Bronchial epithelial cell (primary cell): ENCODE measurements around the gene HOXD10. TPM values are rescaled to one million over a fixed set of nuclear protein-coding genes. Genes with fewer than 3 reads are reported as not detected.

Experiments
- DNase-seq: peaks from one replicate; pipeline ENCODE4 v3.0.0-alpha.2; 2010; ENCODE audit warnings: low read depth
- FAIRE-seq: peaks from 2 replicates; lab custom pipeline; 2011; peaks lifted over from hg19 to GRCh38; lab: Jason Lieb, UNC
- H3K27me3 ChIP-seq: 2 replicates; pipeline ENCODE4 v1.5.1; 2011; ENCODE audit warnings: low read length; ENCODE audit not compliant: control insufficient read depth, insufficient read depth
- H3K36me3 ChIP-seq: 2 replicates; pipeline ENCODE4 v1.5.1; 2011; ENCODE audit warnings: low read length; ENCODE audit not compliant: control insufficient read depth, insufficient read depth
- H3K4me3 ChIP-seq: 2 replicates; pipeline ENCODE4 v1.5.1; 2011; ENCODE audit warnings: mild to moderate bottlenecking, low read depth, low read length, control low read depth
- total RNA-seq: library from RNA; depleted of rRNA; stranded (reverse); fragments of >200 nt; gene quantifications from 2 replicates; pipeline ENCODE4 v1.2.1, GENCODE V29; 2014
- TF ChIP-seq, protein P1 (sequence below): IDR thresholded peaks from 2 replicates; pipeline ENCODE4 v1.5.1; 2011; ENCODE audit warnings: mild to moderate bottlenecking, moderate library complexity, low read length, control low read depth, inconsistent platforms; ENCODE audit not compliant: insufficient read depth, severe bottlenecking

The HOXD10 gene
- total RNA-seq, 1 donor from 2014 or later = not detected

- peaks cover 65% of the 10 kb centered on the region for H3K27me3 ChIP-seq
Measured at GRCh38 chr2:176134035-176134434, 17.5 kb downstream of the HOXD10 start.

DNA sequence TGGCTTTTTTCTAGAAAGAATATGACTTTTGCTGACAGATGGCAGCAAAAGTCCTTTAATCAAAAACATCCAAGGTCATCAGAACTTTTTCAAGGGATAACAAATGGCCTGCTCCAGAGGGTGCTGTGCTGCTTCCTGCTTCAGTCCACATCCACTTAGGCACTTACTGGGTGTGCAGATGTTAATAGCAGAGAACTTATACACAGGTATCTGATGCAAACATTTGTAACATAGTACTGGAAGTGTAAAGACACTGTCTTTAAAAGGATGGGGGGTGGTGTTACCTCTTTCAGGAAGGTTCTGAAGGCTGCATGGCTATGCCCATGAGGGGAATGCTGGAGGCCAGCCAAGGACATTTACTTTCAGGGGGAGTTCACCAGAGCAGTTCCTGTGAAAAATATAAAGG lies 18.5 kb downstream of the HOXD10 start:
- TF ChIP-seq, protein P1, sequence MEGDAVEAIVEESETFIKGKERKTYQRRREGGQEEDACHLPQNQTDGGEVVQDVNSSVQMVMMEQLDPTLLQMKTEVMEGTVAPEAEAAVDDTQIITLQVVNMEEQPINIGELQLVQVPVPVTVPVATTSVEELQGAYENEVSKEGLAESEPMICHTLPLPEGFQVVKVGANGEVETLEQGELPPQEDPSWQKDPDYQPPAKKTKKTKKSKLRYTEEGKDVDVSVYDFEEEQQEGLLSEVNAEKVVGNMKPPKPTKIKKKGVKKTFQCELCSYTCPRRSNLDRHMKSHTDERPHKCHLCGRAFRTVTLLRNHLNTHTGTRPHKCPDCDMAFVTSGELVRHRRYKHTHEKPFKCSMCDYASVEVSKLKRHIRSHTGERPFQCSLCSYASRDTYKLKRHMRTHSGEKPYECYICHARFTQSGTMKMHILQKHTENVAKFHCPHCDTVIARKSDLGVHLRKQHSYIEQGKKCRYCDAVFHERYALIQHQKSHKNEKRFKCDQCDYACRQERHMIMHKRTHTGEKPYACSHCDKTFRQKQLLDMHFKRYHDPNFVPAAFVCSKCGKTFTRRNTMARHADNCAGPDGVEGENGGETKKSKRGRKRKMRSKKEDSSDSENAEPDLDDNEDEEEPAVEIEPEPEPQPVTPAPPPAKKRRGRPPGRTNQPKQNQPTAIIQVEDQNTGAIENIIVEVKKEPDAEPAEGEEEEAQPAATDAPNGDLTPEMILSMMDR = no peak
- H3K4me3 ChIP-seq = no peak overlapping the region
- peaks cover 66% of the 10 kb centered on the region for H3K27me3 ChIP-seq
- FAIRE-seq = no peak
- DNase-seq = no peak
- H3K36me3 ChIP-seq = no peaks in the 10 kb centered on the region

More at GRCh38 chr2:176134035-176134434, 17.5 kb downstream of the HOXD10 start:
- no peak for DNase-seq
- no peak for FAIRE-seq
- TF ChIP-seq, protein P1 = no peak
- Histone ChIP-seq H3K36me3 (no peaks in the 10 kb centered on the region), H3K4me3 (no peak overlapping the region)

DNA sequence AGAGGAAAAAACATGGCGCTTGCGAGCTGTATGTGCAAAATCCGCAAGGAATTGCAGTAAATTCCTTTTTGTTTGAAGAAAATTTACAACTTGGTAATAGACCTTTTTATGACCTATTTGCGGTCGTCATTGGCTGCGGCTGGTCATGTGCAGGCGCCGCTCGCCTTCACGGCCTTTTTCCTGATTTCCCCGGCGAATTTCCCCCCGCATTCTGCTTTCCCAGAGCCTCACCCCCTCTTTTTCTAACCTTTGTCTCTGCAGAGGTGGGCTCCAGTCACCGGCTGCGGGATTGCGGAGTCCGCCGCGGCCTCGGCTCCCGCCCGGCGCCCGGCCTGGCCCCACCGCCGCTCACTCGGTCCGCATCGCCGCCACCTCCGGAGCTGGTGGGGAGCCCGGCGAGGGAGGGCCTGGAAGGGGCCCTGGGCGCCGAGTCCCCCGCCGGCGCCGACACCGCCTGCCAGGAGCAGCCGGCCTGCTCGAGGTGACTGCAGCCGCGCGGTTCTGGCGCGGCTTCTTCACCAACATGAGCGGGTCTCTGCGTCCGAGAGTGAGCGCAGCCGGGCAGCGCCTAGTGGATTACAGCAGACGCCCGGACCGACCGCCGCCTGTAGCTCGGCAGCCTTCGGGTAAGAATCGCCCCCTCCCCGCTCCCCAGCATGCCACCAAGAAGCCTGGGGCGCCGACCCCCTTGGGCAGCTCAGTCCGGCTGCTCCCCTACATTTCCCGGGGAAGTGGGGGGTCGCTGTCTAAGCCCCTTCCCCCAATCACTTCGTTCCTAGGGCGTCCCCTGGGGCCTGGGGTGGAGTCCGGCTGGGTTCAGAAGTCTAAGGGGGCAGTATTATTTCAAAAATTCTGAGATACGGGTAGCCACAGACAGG lies 20.0 kb downstream of the HOXD10 start:
- no peaks in the 10 kb centered on the region for H3K36me3 ChIP-seq
- FAIRE-seq (no peak), DNase-seq (no peak)
- TF ChIP-seq, protein P1 = no peak
- H3K27me3 ChIP-seq = peaks cover 61% of the 10 kb centered on the region
- H3K4me3 ChIP-seq = no peak overlapping the region

- Histone ChIP-seq H3K27me3 (peaks cover 60% of the 10 kb centered on the region), H3K4me3 (no peak overlapping the region)
Measured at GRCh38 chr2:176137252-176137580, 20.6 kb downstream of the HOXD10 start.

GRCh38 chr2:176137906-176138305 lies 21.3 kb downstream of the HOXD10 start:
- H3K4me3 ChIP-seq = no peak overlapping the region
- FAIRE-seq (no peak), DNase-seq (no peak)
- no peaks in the 10 kb centered on the region for H3K36me3 ChIP-seq
- peaks cover 57% of the 10 kb centered on the region for H3K27me3 ChIP-seq
- TF ChIP-seq, protein P1 = no peak

More at GRCh38 chr2:176137252-176137580, 20.6 kb downstream of the HOXD10 start:
- TF ChIP-seq, protein P1 = no peak
- DNase-seq (no peak), FAIRE-seq (no peak)
- no peaks in the 10 kb centered on the region for H3K36me3 ChIP-seq
